Mesodermal cell (in vitro differentiated cells): Measurements from ENCODE around the gene TOLLIP.

Experiments
- H3K27ac ChIP-seq: 2 replicates; pipeline ENCODE4 v1.7.0; 2013; ENCODE audit warnings: mild to moderate bottlenecking, low read depth, low read length, moderate library complexity; ENCODE audit not compliant: severe bottlenecking
- H3K36me3 ChIP-seq: 2 replicates; pipeline ENCODE4 v1.7.1; 2013; ENCODE audit warnings: mild to moderate bottlenecking, low read length, moderate library complexity; ENCODE audit not compliant: control insufficient read depth, insufficient read depth
- H3K4me1 ChIP-seq: one replicate; pipeline ENCODE4 v1.7.1; 2013; ENCODE audit warnings: mild to moderate bottlenecking, low read length; ENCODE audit not compliant: insufficient read depth, control insufficient read depth, poor library complexity, severe bottlenecking
- H3K4me3 ChIP-seq: 2 replicates; pipeline ENCODE4 v1.7.0; 2013; ENCODE audit warnings: low read length, control low read depth, mild to moderate bottlenecking; ENCODE audit not compliant: insufficient read depth, poor library complexity, severe bottlenecking; ENCODE audit errors: extremely low read depth
- H3K9me3 ChIP-seq: 2 replicates; pipeline ENCODE4 v1.7.1; 2013; ENCODE audit warnings: mild to moderate bottlenecking, low read length, moderate library complexity; ENCODE audit not compliant: control insufficient read depth
- WGBS, 2 experiments: methylation state at CpG; one replicate each; pipeline ENCODE4 v1.1.5; 2013; ENCODE audit warnings: missing lambda C conversion rate in 2 of 2; ENCODE audit not compliant: insufficient coverage in 2 of 2; 5-methylcytosine and 5-hydroxymethylcytosine counted together

TOLLIP gene

GRCh38 chr11:1235306-1235900 lies 74.0 kb downstream of the TOLLIP start:
- Histone ChIP-seq H3K9me3 (no peaks in the 10 kb centered on the region), H3K36me3 (no peaks in the 10 kb centered on the region), H3K4me3 (no peak overlapping the region), H3K4me1 (no peaks in the 10 kb centered on the region), H3K27ac (no peak overlapping the region)
- WGBS, 2 experiments: 82 to 84% methylated on average over 19 to 20 of the region's 23 CpGs

- H3K9me3 ChIP-seq: no peaks in the 10 kb centered on the region
- H3K27ac ChIP-seq: no peak overlapping the region
- H3K4me3 ChIP-seq: no peak overlapping the region
- H3K36me3 ChIP-seq: no peaks in the 10 kb centered on the region
- H3K4me1 ChIP-seq: no peaks in the 10 kb centered on the region
- 93 to 94% methylated on average over 17 to 22 of the region's 23 CpGs for WGBS, 2 experiments
Observed at GRCh38 chr11:1234771-1235305, 74.6 kb downstream of the TOLLIP start.

- H3K4me1 ChIP-seq: no peaks in the 10 kb centered on the region
- no peaks in the 10 kb centered on the region for H3K9me3 ChIP-seq
- WGBS, 2 experiments: 85% methylated on average over 17 of the region's 22 CpGs
- no peak overlapping the region for H3K4me3 ChIP-seq
- no peaks in the 10 kb centered on the region for H3K36me3 ChIP-seq
- no peak overlapping the region for H3K27ac ChIP-seq
Observed at GRCh38 chr11:1234054-1234720, 75.2 kb downstream of the TOLLIP start.

- no peaks in the 10 kb centered on the region for H3K9me3 ChIP-seq
- H3K4me3 ChIP-seq: no peak overlapping the region
- whole genome bisulfite sequencing, 2 experiments: 87 to 91% methylated on average over 7 to 18 of the region's 21 CpGs
- H3K27ac ChIP-seq: no peak overlapping the region
- no peaks in the 10 kb centered on the region for H3K4me1 ChIP-seq
- no peaks in the 10 kb centered on the region for H3K36me3 ChIP-seq
Observed at GRCh38 chr11:1233351-1234053, 75.9 kb downstream of the TOLLIP start.

GRCh38 chr11:1232883-1233321 lies 76.5 kb downstream of the TOLLIP start:
- Histone ChIP-seq H3K4me1 (no peaks in the 10 kb centered on the region), H3K36me3 (no peaks in the 10 kb centered on the region), H3K27ac (no peak overlapping the region), H3K4me3 (no peak overlapping the region), H3K9me3 (no peaks in the 10 kb centered on the region)
- WGBS, 2 experiments: 86 to 92% methylated on average over 23 to 26 of the region's 30 CpGs

- no peaks in the 10 kb centered on the region for H3K36me3 ChIP-seq
- H3K9me3 ChIP-seq: no peaks in the 10 kb centered on the region
- 88 to 90% methylated on average over 38 to 40 of the region's 46 CpGs for WGBS, 2 experiments
- no peak overlapping the region for H3K4me3 ChIP-seq
- H3K27ac ChIP-seq: no peak overlapping the region
- H3K4me1 ChIP-seq: no peaks in the 10 kb centered on the region
Observed at GRCh38 chr11:1232021-1232882, 77.2 kb downstream of the TOLLIP start.

GRCh38 chr11:1231396-1232020 lies 77.9 kb downstream of the TOLLIP start:
- H3K36me3 ChIP-seq: no peaks in the 10 kb centered on the region
- H3K9me3 ChIP-seq: no peaks in the 10 kb centered on the region
- H3K4me1 ChIP-seq: no peaks in the 10 kb centered on the region
- 88 to 93% methylated on average over 17 to 19 of the region's 22 CpGs for WGBS, 2 experiments
- H3K4me3 ChIP-seq: no peak overlapping the region
- no peak overlapping the region for H3K27ac ChIP-seq

- no peaks in the 10 kb centered on the region for H3K36me3 ChIP-seq
- no peaks in the 10 kb centered on the region for H3K9me3 ChIP-seq
- no peak overlapping the region for H3K4me3 ChIP-seq
- 82 to 86% methylated on average over 37 to 40 of the region's 45 CpGs for WGBS, 2 experiments
- H3K27ac ChIP-seq: no peak overlapping the region
- no peaks in the 10 kb centered on the region for H3K4me1 ChIP-seq
Observed at GRCh38 chr11:1230456-1231395, 78.7 kb downstream of the TOLLIP start.

- Histone ChIP-seq H3K4me1 (no peaks in the 10 kb centered on the region), H3K36me3 (no peaks in the 10 kb centered on the region), H3K9me3 (no peaks in the 10 kb centered on the region), H3K27ac (no peak overlapping the region), H3K4me3 (no peak overlapping the region)
- 83 to 100% methylated on average over 1 of the region's 5 CpGs for WGBS, 2 experiments
Observed at GRCh38 chr11:1230121-1230455, 79.3 kb downstream of the TOLLIP start.
